OCI-M1 (cell line): Measurements from ENCODE around the gene GMDS.

ENCODE experiments used
- DNase-seq: peaks from one replicate; lab custom pipeline; 2025; lab: John Stamatoyannopoulos, UW

The GMDS gene

DNA sequence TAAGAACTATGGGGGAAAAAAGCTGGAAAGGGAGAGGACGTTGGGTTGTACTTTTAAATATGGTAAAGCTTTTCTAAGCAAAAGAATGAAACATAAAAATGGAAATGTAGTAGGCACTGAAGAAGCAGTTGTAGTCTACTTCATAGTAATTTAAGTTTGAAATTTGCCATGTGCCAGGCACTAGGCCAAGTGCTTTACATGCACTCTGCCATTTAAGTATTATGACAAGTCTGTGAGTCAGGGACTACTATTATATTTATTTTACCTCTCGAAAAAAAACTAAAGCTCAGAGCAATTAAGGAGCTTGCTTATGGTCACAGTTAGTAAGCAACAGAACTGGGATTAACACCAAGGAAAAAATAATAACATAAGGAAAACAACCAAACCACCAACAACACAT lies 257.8 kb downstream of the GMDS start:
- DNase-seq, result no peak

DNA sequence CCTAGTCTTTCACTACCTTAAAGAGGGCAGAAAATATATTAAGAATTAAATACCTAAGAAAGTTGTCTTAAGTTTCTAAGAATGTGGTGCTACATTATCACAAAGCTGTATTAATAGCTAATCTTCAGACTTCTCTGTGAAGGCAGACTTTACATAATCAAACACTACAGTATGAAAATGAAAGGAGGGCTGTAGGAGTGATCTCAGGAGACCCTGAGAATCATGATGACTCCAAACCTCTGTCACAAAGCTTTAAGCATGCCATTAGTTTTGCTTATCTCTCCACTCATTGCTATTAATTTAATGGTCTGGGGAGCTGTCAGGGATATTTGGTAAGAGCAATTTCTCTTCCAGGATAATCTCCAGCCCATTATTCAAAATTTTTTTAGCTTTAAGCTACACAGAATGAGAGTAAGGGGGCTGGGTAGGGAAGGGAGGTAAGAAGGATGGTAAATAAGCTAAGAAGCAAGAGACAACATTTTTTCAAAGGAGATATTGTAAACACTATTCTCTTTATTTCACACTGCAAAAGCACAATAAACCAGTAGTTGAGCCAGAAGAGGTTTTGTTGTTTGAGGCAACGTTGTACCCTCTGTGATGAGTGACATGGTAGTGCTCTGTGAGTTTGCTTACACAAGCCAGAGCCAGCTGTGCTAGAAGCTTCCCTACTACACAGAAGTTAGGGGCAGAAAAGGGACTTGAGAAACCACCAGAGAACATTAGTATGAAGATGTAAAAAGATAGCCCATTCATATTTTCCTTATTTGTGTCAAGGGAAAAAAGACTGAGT lies 258.8 kb downstream of the GMDS start:
- no peak for DNase-seq

DNA sequence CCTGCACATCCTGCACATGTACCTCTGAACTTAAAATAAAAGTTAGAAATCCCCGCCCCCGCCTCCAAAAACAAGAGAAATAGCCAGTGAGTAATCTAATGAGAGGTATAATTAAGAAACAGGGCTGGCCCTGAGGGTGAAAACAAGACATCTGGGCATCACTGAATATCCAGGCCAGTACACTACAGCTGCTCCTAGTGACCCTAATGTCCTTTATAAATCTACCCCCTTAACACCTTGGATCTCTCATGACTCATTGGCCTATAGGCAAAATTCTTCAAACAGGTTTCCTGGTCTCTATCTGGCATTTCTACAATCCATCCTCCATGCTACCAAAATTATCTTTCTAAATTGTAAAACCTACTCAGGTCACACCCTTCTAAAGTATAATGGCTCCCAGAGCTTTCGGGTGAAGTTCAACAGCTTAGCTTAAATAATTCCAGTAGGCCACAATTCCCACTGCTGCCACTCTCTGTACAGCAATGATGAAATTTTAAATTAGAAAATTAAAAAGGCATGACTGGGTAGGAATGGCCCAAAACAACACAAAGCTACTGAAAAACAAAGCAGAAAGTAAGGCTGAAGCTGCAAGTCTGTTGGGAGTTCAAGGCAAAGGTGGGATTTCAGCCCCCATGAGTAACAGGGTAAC lies 260.9 kb downstream of the GMDS start:
- DNase-seq, result no peak

DNA sequence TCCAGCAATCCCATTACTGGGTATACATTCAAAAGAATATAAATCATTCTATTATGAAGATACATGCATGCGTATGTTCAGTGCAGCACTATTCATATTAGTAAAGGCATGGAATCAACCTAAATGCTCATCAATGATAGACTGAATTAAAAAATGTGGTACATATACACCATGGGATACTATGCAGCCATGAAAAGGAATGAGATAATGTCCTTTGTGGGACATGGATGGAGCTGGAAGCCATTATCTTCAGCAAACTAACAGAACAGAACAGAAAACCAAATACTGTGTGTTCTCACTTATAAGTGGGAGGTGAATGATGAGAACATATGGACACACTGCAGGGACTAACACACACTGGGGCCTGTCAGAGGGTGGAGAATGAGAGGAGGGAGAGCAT lies 261.6 kb downstream of the GMDS start:
- no peak for DNase-seq

DNA sequence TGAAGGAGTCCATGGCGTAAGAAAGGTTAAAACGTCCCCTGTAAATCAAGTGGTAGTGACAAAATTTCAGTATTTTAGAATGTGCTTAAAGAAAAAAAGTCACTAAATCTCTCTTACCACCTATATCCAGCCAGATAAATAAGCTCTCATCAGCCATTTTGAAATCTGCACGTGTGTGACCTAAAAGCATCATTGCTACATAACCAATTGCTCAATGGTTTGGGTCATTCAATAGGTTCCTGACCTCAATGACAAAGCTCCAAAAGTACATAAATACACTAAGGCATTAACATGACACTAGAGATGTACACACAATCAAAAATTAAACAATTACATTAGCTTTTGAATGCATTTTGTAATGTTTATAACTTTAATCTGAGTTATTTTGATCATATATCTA lies 272.4 kb downstream of the GMDS start:
- no peak for DNase-seq

DNA sequence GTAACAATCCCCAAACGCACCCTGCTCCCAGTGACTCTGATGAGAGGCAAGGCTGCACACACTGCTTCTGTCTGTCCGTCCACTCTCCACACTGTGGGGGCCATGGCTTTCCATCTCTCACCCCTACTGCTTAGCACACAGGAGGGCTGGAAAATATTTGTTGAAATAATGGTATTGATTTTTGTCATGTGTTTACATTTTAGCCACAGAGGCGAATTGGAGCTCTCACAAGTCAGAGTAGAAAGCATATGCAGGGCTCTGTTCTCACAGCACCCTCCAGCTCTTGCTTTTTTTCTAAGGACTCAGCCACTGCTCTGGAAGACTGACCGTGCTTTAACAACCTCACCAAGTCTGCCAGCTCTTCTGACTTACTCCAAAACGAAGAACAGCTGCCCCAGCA lies 273.8 kb downstream of the GMDS start:
- DNase-seq, result no peak

DNA sequence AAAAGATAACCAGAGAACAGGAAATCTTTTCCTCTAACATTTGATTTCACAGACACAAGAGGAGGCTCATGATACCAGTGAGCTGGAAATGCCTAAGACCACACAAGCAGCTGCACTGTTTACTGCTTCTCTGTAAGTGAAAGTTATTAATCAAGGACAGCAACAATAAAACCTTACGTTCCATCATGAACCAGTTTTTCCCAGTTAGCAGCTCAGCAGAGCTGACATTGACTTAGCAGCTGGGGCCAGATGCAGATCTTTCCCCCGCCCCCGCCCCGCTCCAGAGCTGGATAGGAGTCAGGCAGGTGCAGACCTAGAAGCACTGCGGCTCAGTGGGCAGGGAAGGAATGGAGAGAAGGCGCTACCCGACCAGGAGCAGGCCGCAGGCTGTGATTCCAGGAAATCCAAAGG lies 275.2 kb downstream of the GMDS start:
- no peak for DNase-seq

DNA sequence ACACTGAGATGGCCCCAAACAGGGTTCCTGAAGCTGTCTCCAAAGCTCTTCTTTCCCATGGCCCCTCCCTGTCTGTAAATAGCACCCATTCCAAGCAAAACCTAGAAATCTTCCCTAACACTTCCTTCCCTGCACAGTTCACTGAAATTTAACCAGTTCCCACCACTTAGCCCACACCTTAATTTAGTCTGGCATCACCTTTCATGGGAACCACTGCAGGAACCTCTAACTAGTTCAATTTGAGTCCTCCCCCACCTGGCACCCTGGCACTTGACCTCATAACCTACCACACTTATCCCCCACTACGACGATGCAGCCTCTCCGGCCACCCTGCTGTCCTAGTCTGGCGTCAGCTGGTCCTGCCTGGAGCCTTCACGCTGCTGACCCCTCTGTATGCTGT lies 278.7 kb downstream of the GMDS start:
- DNase-seq, result no peak

DNA sequence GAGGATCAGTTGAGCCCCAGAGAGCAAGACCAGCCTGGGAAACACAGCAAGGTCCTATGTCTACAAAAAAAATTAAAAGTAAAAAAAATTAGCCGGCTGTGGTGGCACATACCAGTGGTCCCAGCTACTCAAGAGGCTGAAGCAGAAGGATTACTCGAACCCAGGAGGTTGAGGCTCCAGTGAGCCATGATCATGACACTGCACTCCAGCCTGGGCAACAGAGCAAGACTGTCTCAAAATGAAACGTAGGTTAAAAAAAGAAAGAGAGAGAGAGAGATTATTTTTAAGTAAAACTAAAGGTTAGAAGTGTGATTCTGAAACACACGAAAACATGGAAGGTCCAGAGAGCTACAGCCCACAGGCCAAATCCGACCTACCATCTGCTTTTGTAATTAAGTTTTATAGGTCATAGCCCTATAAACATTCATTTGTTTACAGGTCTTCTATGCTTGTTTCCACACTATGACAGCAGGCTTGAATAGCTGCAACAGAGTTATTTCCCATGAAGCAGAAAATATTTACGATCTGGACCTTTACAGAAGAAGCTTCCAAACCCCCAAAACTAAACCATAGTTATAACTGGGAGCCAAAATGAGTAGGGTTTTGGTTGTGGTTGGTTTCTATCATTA lies 279.7 kb downstream of the GMDS start:
- DNase-seq, result no peak

DNA sequence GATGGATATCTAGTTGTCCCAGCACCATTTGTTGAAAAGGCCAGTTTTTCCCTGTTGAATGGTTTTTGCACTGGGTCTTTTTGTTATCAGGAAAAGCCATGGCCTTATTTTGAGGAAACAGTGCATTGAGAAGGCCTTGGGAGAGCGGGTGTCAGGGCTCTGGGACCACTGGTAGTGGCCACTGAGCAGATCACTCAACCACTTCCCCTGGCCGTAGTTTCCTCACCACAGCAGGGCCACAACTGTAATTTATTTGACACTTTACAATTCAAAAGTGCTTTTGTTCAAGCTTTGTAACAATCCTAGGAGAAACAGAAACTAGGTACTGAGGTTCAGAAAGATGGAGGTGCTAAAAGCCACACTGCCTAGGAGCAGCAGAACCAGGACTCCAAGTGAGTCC lies 281.8 kb downstream of the GMDS start:
- peak; percentile 58 for DNase-seq

DNA sequence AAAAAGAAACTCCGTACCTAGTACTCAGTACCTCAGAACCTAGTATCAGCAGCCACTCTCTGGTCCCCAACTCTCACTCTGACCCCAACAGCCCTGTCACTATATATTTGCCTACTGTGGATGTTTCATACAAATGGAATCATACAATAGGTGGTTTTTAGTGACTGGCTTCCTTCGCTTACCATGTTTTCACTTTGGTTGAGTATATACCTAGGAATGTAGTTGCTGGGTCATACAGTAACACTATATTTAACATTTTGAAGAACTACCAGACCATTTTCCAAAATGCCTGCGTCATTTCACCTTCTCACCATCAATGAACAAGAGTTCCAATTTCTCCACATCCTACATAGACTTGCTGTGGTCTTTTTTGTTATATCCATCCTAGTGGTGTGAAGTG lies 283.2 kb downstream of the GMDS start:
- DNase-seq, result no peak

DNA sequence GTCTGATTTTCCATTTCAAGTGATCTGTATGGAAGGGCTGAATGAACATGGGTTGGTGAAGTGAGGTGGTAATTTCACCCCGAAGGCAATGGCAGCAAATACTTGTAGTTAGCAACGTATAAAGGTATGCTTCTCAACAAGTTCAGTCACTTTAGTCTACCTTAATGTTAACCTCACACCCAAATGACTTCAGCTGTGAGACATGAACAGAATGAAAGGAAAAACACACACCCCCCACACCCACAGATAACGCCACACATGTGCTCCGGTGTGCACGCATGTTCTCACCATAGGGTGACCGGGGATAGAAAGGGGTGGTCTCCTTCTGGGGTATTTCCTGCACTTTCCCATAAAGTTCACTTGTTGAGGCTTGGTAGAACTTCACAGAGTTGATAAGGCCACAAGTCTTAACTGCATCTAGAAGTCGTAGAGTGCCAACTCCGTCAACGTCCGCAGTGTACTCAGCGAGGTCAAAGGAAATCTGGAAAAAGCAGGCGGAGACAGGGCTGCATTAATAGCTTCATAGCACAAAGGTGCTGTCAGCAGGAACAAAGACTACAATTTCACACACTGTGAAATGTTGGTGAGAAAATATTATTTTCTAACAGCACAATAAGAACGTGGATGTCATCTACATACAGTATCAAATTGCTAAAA lies 284.8 kb downstream of the GMDS start:
- DNase-seq, result no peak

DNA sequence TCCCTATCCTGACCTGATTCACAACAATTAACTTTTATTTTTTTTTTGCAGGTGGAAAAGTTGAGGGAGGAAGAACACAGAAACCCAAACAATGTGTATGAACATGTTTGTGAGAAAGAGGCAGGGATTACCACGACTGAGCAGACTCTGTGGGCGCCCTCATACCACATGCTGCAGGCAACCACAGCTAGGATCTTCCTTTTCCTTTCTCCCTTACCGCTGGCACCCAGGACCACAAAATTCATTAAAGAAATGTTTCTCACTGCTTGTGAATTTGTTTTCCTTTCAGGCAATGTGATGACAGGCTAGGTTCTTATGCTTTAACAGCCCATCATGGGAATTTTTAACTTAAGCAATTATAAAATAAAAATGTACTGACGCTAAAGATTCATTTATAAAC lies 287.1 kb downstream of the GMDS start:
- DNase-seq, result no peak

DNA sequence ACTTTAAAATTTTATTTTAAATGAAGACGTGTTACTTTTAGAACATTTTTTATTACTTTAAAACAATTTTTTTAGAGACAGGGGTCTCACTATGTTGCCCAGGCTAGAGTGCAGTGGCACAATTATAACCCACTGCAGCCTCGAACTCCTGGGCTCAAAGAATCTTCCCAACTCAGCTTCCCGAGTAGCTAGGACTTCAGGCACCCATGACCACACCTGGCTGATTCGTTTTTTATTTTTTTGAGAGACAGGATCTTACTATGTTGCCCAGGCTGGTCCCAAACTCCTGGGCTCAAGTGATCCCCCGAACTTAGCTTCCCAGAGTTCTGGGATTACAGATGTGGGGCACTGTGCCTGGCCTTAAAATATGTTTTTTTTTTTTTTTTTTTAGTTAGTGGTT lies 287.7 kb downstream of the GMDS start:
- no peak for DNase-seq

DNA sequence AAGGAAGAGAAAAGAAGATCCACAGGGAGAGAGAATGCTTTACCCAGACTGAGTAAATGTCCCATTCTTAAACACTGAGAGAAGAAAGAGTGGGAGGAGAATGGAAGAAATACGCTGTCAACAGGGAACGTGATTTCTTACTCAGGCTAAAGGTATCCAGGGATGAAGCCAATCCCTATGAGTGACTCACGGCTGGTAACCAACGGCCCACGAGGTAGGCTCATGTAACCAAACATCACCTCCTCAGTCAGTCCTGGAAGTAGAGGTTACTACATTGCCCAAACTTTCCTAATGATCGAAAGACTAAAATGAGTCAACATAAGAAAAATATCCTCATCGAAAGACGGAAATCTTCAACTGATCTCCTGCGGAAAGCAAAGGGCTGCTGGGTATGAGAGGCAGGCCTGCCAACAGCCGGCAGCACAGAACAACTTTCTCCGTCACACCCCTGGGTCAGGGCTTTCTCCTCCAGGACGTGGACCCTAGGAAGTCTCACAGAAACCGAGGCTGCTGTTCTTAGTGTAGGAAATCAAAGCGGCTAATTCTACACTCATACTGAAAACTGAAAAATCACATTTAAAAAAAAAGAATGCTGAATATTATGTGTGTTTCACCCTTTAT lies 292.6 kb downstream of the GMDS start:
- no peak for DNase-seq

DNA sequence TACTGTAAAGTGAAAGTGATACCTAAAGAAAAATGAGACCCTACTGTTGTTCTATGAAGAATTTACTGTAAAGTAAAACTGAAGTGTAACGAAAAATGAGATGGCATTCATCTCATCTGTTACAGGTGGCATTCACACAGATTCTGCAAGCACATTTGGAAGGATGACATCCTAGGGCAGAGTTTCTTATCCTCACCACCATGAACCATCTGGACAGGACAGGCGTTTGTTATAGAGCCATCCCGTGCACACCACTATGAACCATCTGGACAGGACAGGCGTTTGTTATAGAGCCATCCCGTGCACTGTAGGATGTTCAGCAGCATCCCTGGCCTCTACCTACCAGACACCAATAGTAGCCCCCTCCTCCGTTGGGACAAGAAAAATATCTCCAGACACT lies 294.8 kb downstream of the GMDS start:
- DNase-seq, result no peak

DNA sequence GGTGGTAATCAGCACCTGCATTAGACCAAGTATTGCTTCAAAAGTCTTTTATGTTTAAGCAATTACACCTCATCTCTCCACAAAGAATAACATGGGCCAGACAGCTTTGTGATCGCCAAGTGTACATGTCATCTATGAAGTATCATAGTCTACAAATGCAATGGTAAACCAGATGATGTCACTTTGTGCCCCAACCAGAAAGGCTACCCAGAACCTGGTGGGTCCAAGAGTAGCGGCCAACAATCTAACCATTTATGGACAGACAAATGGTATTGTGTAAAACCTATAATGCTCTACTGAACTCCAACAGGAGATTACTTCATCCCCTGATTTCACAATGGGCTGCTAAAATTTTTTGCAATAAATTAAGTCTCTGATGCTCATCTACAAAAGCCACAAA lies 295.9 kb downstream of the GMDS start:
- no peak for DNase-seq

DNA sequence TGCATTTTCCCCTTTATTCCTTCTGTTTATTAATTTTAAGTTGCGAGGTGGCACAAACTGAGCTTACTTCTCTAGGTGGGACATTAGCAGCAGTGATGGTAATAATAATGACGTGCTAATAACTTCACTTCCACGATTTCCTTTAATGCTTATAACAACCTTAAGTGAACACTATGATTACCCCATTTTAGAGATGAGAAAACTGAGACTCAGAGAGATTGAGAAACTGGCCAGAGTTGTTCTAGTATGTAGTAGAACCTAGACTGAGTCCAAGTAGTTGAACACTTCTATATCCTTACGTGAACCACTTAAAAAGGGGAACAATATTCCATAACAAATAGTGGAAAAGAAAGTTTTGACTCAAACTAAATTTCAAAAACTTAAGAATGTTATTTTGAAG lies 297.5 kb downstream of the GMDS start:
- DNase-seq, result no peak

DNA sequence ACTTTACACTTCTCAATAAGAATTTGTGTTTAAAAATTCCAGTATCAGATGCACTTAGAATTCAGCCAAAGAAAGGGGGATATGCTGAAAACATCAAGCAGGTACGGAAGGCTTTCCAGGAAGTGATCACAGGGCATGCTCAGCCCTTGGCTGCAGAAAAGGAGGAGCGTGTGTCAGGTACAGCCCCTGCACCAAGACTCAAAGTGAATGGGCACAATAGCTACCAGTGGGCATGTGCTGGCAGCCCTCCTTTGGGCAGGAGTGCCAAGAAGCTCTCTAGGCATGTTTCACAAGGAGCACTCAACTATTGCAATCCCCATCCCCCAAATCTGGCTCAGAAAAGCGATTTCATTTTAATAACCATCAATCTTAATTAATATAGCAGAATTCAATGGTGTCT lies 298.8 kb downstream of the GMDS start:
- no peak for DNase-seq

DNA sequence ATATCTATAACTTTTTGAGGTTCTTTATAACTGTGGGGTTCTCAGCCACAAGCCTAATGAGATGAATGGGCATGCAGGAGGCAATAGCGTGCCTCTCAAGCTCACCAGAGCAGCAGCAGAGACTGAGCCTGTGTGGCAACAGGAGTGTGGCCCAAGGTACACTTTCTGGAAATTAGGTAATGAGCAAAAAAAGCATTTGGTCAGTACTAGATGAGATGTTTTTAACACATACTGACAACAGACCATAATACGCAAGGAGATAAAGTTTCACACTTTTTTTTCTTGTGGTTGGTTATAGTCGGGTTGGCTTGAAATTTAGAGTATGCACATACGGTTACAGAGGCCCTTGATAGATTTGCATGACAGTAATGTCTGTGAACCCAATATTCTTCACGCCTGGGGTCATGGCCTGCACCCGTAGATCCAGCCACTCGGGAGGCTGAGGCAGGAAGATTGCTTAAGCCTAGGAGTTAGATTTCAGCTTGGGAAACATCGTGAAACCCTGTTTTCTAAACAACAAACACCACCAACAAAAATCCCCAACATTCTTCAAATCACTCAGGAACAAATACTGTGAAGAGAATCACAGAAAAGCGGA lies 300.1 kb downstream of the GMDS start:
- no peak for DNase-seq

DNA sequence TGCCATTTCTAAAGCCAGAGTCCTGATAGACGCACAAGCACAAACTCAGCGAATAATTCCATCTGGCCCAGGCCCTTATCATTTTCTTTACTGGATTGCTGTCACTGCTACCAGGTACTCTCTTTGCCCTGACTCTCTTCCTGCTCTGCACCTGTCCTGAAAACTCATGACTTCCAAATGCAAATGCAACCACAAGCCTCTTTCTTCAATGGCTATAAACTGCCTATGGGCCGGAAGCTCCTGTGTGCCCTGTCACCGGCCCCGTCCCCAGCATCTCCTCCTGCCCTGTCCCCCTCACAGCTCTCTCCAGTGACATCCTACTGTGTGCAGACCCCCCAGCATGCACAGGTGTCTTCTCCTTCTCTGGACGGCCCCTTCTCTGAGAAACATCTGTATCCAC lies 302.6 kb downstream of the GMDS start:
- no peak for DNase-seq

DNA sequence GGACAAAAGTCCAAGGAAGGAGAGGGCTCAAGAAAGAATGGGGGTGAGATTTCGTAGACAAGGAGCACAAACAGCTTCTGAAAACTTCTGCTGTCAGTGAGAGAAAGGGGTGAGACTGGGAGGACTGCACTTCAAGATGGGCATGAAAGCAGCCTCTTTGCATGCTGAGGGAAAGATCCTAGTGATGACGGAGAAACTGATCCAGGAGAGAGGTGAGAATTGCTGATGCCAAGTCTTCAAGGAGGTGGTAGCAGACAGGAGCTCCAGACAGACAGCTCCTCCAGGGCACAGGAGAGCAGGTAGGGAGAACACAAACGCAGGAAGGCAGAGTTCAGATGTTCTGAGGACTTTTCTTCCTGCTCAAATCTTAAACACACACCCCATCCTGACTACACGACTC lies 303.9 kb downstream of the GMDS start:
- DNase-seq, result no peak
